Posterior vena cava (tissue), 2 donors: ENCODE results near the gene TNPO3. TPM values are rescaled to one million over a fixed set of nuclear protein-coding genes. Genes with fewer than 3 reads are reported as not detected.
"Not testable (repeated sequence)": the region's sequence is repeated elsewhere in the genome, so short reads cannot be mapped to it uniquely, and the experiment has no call there.

Source experiments
- DNase-seq: peaks from one replicate; pipeline ENCODE4 v3.0.0-alpha.2; 2020; ENCODE audit warnings: low spot score
- intact Hi-C, 2 donors: fragments of 100-400 bp; cut with DNase I; formaldehyde crosslinking; loops; one replicate each; pipeline versions ENCODE4 v1.14.1 to v1.14.2; 2022 to 2023
- total RNA-seq, 2 donors: library from RNA; stranded (reverse); fragmentation: NEBNext Ultra II Directional; extraction: Animal tissue kit (Norgen Biotek cat#: 25700); gene quantifications; one replicate each; pipeline ENCODE4 v1.2.1, GENCODE V29; 2021
- donor health status: DM: yes; HTN: yes; CAD: no.
- donor health status: DM: yes; HTN: yes; CAD: no.

Gene TNPO3
- total RNA-seq, 2 donors from 2014 or later, result 25.4 to 27.9 TPM

- intact Hi-C loops, result no loop called here
- DNase-seq, result no peak
Observed at GRCh38 chr7:129074361-129074871, 19.5 kb upstream of the TNPO3 start.

GRCh38 chr7:129073738-129074137 is 18.8 kb upstream of the TNPO3 start:
- DNase-seq, result no peak
- intact Hi-C loops, result no loop called here

GRCh38 chr7:129073204-129073603 is 18.3 kb upstream of the TNPO3 start:
- DNase-seq, result no peak
- intact Hi-C loops, result no loop called here

- no peak for DNase-seq
- intact Hi-C loops, result no loop called here
Observed at GRCh38 chr7:129072479-129073011, 17.6 kb upstream of the TNPO3 start.

- intact Hi-C loops, result loop anchor here in 1 of 2 donors (5.0 kb wide), 1 partner anchor 978 kb away; no protein-coding TSS in a partner anchor
- DNase-seq, result no peak
Observed at GRCh38 chr7:129069021-129069420, 14.1 kb upstream of the TNPO3 start.

- intact Hi-C loops, result loop anchor here in 1 of 2 donors (5.0 kb wide), 1 partner anchor 979 kb away; no protein-coding TSS in a partner anchor
- DNase-seq, result no peak
Observed at GRCh38 chr7:129067943-129068548, 13.1 kb upstream of the TNPO3 start.

GRCh38 chr7:129067132-129067561 is 12.2 kb upstream of the TNPO3 start:
- intact Hi-C loops, result loop anchor here in 1 of 2 donors (5.0 kb wide), 1 partner anchor 980 kb away; no protein-coding TSS in a partner anchor

GRCh38 chr7:129066290-129067131 is 11.6 kb upstream of the TNPO3 start:
- intact Hi-C loops, result loop anchor here in 1 of 2 donors (5.0 kb wide), 1 partner anchor 981 kb away; no protein-coding TSS in a partner anchor
- DNase-seq, result no peak

More at GRCh38 chr7:129067132-129067561, 12.2 kb upstream of the TNPO3 start:
- DNase-seq, result not testable (repeated sequence)

- DNase-seq, result no peak
- intact Hi-C loops, result no loop called here
Observed at GRCh38 chr7:129055861-129056464, 1.1 kb upstream of the TNPO3 start.

GRCh38 chr7:129055294-129055816 is 444 bp upstream of the TNPO3 start:
- DNase-seq, result no peak
- intact Hi-C loops, result no loop called here

- no peak for DNase-seq
- intact Hi-C loops, result no loop called here
Observed at GRCh38 chr7:129053938-129054437, 923 bp downstream of the TNPO3 start.

GRCh38 chr7:129052441-129052840 is 2.5 kb downstream of the TNPO3 start:
- intact Hi-C loops, result no loop called here

GRCh38 chr7:129051459-129051858 is 3.5 kb downstream of the TNPO3 start:
- DNase-seq, intact Hi-C loops: not testable (repeated sequence)

More at GRCh38 chr7:129052441-129052840, 2.5 kb downstream of the TNPO3 start:
- no peak for DNase-seq

- intact Hi-C loops, result no loop called here
- DNase-seq, result no peak
Observed at GRCh38 chr7:129047761-129048160, 7.2 kb downstream of the TNPO3 start.

- DNase-seq, result no peak
Observed at GRCh38 chr7:129045682-129046081, 9.2 kb downstream of the TNPO3 start.

GRCh38 chr7:129043012-129043411 is 11.9 kb downstream of the TNPO3 start:
- intact Hi-C loops, result no loop called here

More at GRCh38 chr7:129045682-129046081, 9.2 kb downstream of the TNPO3 start:
- intact Hi-C loops, result no loop called here

GRCh38 chr7:129041142-129042085 is 13.5 kb downstream of the TNPO3 start:
- intact Hi-C loops, result no loop called here
- DNase-seq, result no peak

More at GRCh38 chr7:129043012-129043411, 11.9 kb downstream of the TNPO3 start:
- no peak for DNase-seq

GRCh38 chr7:129038468-129038867 is 16.4 kb downstream of the TNPO3 start:
- DNase-seq, intact Hi-C loops: not testable (repeated sequence)
